IPS-15b (cell line): Measurements from ENCODE around the gene NELL2.
"Not testable (repeated sequence)": the region's sequence is repeated elsewhere in the genome, so short reads cannot be mapped to it uniquely, and the experiment has no call there.

ENCODE experiments used
- H3K27me3 ChIP-seq: one replicate; pipeline ENCODE4 v1.6.1; 2013; ENCODE audit warnings: low read length; ENCODE audit not compliant: control insufficient read depth, insufficient read depth
- H3K36me3 ChIP-seq: one replicate; pipeline ENCODE4 v1.6.1; 2013; ENCODE audit warnings: low read length; ENCODE audit not compliant: control insufficient read depth, insufficient read depth
- H3K4me1 ChIP-seq: one replicate; pipeline ENCODE4 v1.6.1; 2013; ENCODE audit warnings: mild to moderate bottlenecking, low read length; ENCODE audit not compliant: control insufficient read depth, insufficient read depth
- H3K4me3 ChIP-seq: one replicate; pipeline ENCODE4 v1.5.1; 2013; ENCODE audit warnings: low read depth, low read length
- H3K9ac ChIP-seq: one replicate; pipeline ENCODE4 v1.6.1; 2013; ENCODE audit warnings: low read depth, mild to moderate bottlenecking, low read length
- H3K9me3 ChIP-seq: one replicate; pipeline ENCODE4 v1.6.1; 2013; ENCODE audit warnings: mild to moderate bottlenecking, low read length; ENCODE audit not compliant: control insufficient read depth, insufficient read depth

NELL2 gene

GRCh38 chr12:44846826-44847225, 29.3 kb downstream of the NELL2 start:
- no peaks in the 10 kb centered on the region for H3K9me3 ChIP-seq
- H3K9ac ChIP-seq, result no peak overlapping the region
- H3K36me3 ChIP-seq, result no peaks in the 10 kb centered on the region
- H3K4me3 ChIP-seq, result no peak overlapping the region
- no peaks in the 10 kb centered on the region for H3K27me3 ChIP-seq
- no peaks in the 10 kb centered on the region for H3K4me1 ChIP-seq

DNA sequence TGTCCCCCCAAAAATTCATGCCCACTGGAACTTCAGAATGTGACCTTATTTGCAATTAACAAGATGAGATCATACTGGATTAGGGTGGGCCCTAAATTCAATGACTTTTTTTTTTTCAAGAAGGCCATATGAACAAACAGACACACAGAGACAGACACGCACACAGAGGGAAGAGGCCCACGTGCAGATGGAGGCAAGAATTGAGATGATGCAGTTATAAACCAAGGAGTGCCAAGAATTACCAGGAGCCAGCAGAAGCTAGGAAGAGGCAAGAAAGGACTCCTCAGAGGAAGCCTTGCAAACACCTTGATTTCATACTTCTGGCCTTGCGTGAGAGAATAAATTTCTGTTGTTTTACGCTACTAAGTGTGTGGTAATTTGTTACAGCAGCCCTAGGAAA, 33.4 kb downstream of the NELL2 start:
- H3K9ac ChIP-seq, result no peak overlapping the region
- H3K36me3 ChIP-seq, result no peaks in the 10 kb centered on the region
- no peak overlapping the region for H3K4me3 ChIP-seq
- no peaks in the 10 kb centered on the region for H3K9me3 ChIP-seq
- no peaks in the 10 kb centered on the region for H3K4me1 ChIP-seq
- H3K27me3 ChIP-seq, result no peaks in the 10 kb centered on the region

GRCh38 chr12:44839785-44840184, 36.3 kb downstream of the NELL2 start:
- no peak overlapping the region for H3K4me3 ChIP-seq
- H3K27me3 ChIP-seq, result no peaks in the 10 kb centered on the region
- H3K9ac ChIP-seq, result no peak overlapping the region
- no peaks in the 10 kb centered on the region for H3K9me3 ChIP-seq
- H3K36me3 ChIP-seq, result no peaks in the 10 kb centered on the region
- H3K4me1 ChIP-seq, result no peaks in the 10 kb centered on the region

- Histone ChIP-seq H3K9ac (no peak overlapping the region), H3K36me3 (no peaks in the 10 kb centered on the region), H3K9me3 (no peaks in the 10 kb centered on the region), H3K27me3 (no peaks in the 10 kb centered on the region), H3K4me3 (no peak overlapping the region), H3K4me1 (no peaks in the 10 kb centered on the region)
Observed at GRCh38 chr12:44837114-44837755, 38.9 kb downstream of the NELL2 start.

DNA sequence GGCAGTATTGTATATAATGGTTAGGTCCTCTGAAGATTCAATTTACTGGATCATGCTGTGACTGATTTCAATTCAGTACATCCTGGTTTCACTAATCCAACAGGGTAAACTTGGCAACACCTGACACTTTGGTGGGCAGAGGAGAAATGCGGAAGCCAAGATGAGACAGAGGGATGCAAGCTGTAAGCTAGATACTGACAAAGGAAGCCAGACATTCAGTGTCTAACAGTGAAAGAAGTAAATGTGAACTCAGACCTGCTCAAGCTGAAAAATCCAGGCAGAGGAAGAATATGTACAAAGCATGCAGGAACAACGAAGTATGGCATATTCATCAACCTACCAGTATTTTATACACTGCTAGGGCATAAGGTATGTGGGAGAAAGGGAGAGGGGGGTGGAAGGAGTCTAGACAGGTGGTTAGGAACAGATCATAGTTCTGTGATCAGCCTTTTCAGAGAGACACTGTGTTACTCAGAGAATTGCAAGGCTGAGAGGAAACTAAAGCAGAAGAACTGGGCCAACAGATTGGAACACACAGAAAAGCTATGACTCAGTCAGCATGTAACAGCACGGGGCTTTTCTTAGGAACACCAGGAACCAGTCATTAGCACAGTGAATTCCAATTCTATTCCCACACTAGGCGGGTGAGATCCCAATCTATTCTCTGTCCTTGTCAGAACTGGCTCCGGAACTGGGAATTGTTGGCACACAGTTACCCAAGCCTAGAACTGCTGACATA, 40.3 kb downstream of the NELL2 start:
- Histone ChIP-seq H3K27me3 (no peaks in the 10 kb centered on the region), H3K4me1 (no peaks in the 10 kb centered on the region), H3K36me3 (no peaks in the 10 kb centered on the region), H3K4me3 (no peak overlapping the region), H3K9me3 (no peaks in the 10 kb centered on the region), H3K9ac (no peak overlapping the region)

- not testable (repeated sequence) for H3K4me3 ChIP-seq, H3K9me3 ChIP-seq, H3K27me3 ChIP-seq, H3K9ac ChIP-seq, H3K4me1 ChIP-seq, H3K36me3 ChIP-seq
Observed at GRCh38 chr12:44834996-44835395, 41.1 kb downstream of the NELL2 start.

DNA sequence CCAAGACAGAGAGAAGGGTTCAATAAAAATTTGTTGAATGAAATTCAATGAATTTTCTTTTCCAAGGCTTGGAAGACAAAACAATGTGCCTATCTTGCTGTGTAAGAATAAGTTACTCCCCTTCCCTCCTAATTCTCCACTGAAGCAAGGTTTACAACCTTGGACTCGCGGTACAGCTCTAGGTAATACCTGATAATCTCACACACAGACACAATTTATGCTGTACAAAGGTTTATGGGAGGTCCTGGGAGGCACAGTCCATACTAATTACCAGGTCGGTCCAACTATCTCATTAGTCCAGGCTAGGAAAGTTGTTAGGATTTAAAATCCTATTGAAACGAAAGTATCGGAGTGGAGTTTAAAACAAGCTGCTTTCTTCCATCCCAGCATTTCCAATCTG, 42.6 kb downstream of the NELL2 start:
- no peak overlapping the region for H3K9ac ChIP-seq
- no peaks in the 10 kb centered on the region for H3K27me3 ChIP-seq
- H3K4me1 ChIP-seq, result no peaks in the 10 kb centered on the region
- H3K36me3 ChIP-seq, result no peaks in the 10 kb centered on the region
- H3K9me3 ChIP-seq, result no peaks in the 10 kb centered on the region
- H3K4me3 ChIP-seq, result no peak overlapping the region

GRCh38 chr12:44830566-44831055, 45.5 kb downstream of the NELL2 start:
- Histone ChIP-seq H3K36me3 (no peaks in the 10 kb centered on the region), H3K4me3 (no peak overlapping the region), H3K9ac (no peak overlapping the region), H3K9me3 (no peaks in the 10 kb centered on the region), H3K4me1 (no peaks in the 10 kb centered on the region), H3K27me3 (no peaks in the 10 kb centered on the region)

DNA sequence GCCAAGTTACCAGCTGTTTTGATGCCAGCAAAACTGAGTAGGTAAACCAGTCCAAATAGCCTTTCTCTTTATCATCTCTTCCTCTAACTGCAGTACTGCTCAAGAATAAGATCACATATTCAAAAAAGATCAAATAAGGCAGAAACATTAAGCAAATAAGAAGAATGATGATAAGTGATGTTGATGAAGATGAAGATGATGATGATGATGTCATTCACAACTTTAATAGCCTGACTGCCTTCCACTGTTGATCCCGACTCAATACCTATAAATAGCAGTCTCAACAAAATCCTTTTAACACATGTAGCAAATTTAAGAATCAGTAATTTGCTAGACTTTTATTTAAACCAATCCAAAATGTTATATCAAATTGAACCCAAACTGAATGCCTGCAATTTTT, 47.1 kb downstream of the NELL2 start:
- H3K4me3 ChIP-seq, result no peak overlapping the region

DNA sequence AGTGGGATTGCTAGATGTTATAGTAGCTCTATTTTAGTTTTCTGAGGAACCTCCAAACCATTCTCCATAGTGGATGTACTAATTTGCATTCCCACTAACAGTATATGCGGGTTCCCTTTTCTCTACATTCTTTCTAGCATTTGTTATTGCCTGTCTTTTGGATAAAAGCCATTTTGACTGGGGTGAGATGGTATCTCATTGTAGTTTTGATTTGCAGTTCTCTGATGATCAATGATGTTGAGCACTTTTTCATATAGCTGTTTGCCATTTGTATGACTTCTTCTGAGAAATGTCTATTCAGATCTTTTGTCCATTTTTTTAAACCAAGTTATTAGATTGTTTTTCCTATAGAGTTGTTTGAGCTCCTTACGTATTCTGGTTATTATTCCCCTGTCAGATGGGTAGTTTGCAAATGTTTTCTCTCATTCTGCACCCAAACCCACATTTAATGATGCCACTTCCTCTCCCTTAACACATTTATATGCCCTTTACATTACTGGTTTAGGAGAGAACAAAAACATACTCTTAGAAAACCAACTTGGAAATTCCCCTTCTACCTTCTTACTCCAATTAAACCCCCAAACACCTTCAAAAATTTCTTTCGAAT, 48.2 kb downstream of the NELL2 start:
- Histone ChIP-seq H3K4me3 (no peak overlapping the region), H3K4me1 (no peaks in the 10 kb centered on the region), H3K27me3 (no peaks in the 10 kb centered on the region), H3K36me3 (no peaks in the 10 kb centered on the region), H3K9ac (no peak overlapping the region), H3K9me3 (no peaks in the 10 kb centered on the region)

More for the DNA sequence above, 47.1 kb downstream of the NELL2 start:
- no peaks in the 10 kb centered on the region for H3K9me3 ChIP-seq
- H3K27me3 ChIP-seq, result no peaks in the 10 kb centered on the region
- no peaks in the 10 kb centered on the region for H3K36me3 ChIP-seq
- no peaks in the 10 kb centered on the region for H3K4me1 ChIP-seq
- H3K9ac ChIP-seq, result no peak overlapping the region

DNA sequence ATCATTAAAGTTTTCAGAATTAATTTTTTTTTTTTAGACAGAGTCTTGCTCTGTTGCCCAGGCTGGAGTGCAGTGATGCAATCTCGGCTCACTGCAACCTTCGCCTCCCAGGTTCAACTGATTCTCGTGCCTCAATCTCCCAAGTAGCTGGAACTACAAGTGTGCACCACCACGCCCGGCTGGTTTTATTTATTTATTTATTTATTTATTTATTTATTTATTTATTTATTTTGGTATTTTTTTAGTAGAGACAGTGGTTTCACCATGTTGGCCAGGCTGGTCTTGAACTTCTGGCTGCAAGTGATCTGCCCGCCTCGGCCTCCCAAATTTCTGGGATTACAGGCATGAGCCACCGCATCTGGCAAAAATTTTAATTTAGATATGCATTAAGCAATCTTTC, 54.4 kb downstream of the NELL2 start:
- not testable (repeated sequence) for H3K9ac ChIP-seq, H3K36me3 ChIP-seq, H3K9me3 ChIP-seq, H3K4me3 ChIP-seq, H3K27me3 ChIP-seq, H3K4me1 ChIP-seq

- H3K4me1 ChIP-seq, result no peaks in the 10 kb centered on the region
- no peak overlapping the region for H3K9ac ChIP-seq
- H3K36me3 ChIP-seq, result no peaks in the 10 kb centered on the region
- no peaks in the 10 kb centered on the region for H3K9me3 ChIP-seq
- no peaks in the 10 kb centered on the region for H3K27me3 ChIP-seq
- no peak overlapping the region for H3K4me3 ChIP-seq
Observed at GRCh38 chr12:44819884-44820283, 56.2 kb downstream of the NELL2 start.
